Upper lobe of left lung (tissue), 6 donors: ENCODE measurements around the gene ASTN2. TPM values are rescaled to one million over a fixed set of nuclear protein-coding genes. Genes with fewer than 3 reads are reported as not detected.

Experiments used
- ATAC-seq, 2 donors: fragments of 200-7000 bp; cut with Tn5 transposase; one replicate each; pipeline ENCODE4 v1.9.1; 2022; ENCODE audit warnings: mild to moderate bottlenecking in 2 of 2, moderate library complexity in 2 of 2; ENCODE audit not compliant: low FRiP score in 2 of 2
- DNase-seq, 2 donors: peaks; one replicate each; pipeline ENCODE4 v3.0.0-alpha.2; 2019 to 2020
- H3K27ac ChIP-seq, 4 donors: fragments of 200-600 bp; sonication (generic); one replicate each; pipeline ENCODE4 v1.5.1; 2016 to 2019
- H3K27me3 ChIP-seq, 4 donors: fragments of 200-600 bp; sonication (generic); one replicate each; pipeline ENCODE4 v1.5.1; 2017 to 2019
- H3K36me3 ChIP-seq, 4 donors: fragments of 200-600 bp; sonication (generic); one replicate each; pipeline ENCODE4 v1.5.1; 2016 to 2019
- H3K4me1 ChIP-seq, 4 donors: fragments of 200-600 bp; sonication (generic); one replicate each; pipeline ENCODE4 v1.5.1; 2018 to 2019
- H3K4me3 ChIP-seq, 4 donors: fragments of 200-600 bp; sonication (generic); one replicate each; pipeline ENCODE4 v1.5.1; 2017 to 2019; ENCODE audit warnings: mild to moderate bottlenecking in 2 of 4, moderate library complexity in 1 of 4
- H3K9me3 ChIP-seq, 4 donors: fragments of 200-600 bp; sonication (generic); one replicate each; pipeline ENCODE4 v1.5.1; 2018 to 2019
- EP300 ChIP-seq, 4 donors: sonication (generic); formaldehyde crosslinking; IDR thresholded peaks; one replicate each; pipeline ENCODE4 v1.5.1; 2017; ENCODE audit warnings: antibody characterized with exemption in 4 of 4, control low read depth in 2 of 4
- POLR2A ChIP-seq, 4 donors: fragments of 450-650 bp; IDR thresholded peaks; one replicate each; pipeline ENCODE4 v1.5.1; 2016 to 2017; ENCODE audit warnings: antibody characterized with exemption in 4 of 4, mild to moderate bottlenecking in 2 of 4
- POLR2AphosphoS5 ChIP-seq, 2 donors: sonication (generic); formaldehyde crosslinking; IDR thresholded peaks; one replicate each; pipeline ENCODE4 v1.5.1; 2017; ENCODE audit warnings: antibody characterized with exemption in 2 of 2
- WGBS, 2 donors: methylation state at CpG; one replicate each; pipeline ENCODE4 v1.1.5; 2017 to 2018; 5-methylcytosine and 5-hydroxymethylcytosine counted together
- total RNA-seq, 6 donors: library from RNA; depleted of rRNA in 4 of 6; stranded (reverse); fragments of >200 nt in 4 of 6; gene quantifications; one replicate each; pipeline versions ENCODE4 v1.1.0 to v1.2.1, GENCODE V29; 2016 to 2021
- TF ChIP-seq, protein P1 (sequence below), 6 experiments: fragments of 450-650 bp in 4 of 6; fragments of 200-600 bp in 2 of 6; sonication (generic) in 2 of 6; IDR thresholded peaks; one replicate each; pipeline ENCODE4 v1.5.1; 2016 to 2019; ENCODE audit warnings: antibody characterized with exemption in 6 of 6
- donor health status: DM: no; HTN: no; CAD: no; lungs with moderate emphysema.
- donor health status: DM: no; HTN: yes; CAD: no; lungs with severe emphysema.

ASTN2 gene
- total RNA-seq, 6 donors from 2014 or later = 2.0 to 7.5 (median 3.4) TPM

DNA sequence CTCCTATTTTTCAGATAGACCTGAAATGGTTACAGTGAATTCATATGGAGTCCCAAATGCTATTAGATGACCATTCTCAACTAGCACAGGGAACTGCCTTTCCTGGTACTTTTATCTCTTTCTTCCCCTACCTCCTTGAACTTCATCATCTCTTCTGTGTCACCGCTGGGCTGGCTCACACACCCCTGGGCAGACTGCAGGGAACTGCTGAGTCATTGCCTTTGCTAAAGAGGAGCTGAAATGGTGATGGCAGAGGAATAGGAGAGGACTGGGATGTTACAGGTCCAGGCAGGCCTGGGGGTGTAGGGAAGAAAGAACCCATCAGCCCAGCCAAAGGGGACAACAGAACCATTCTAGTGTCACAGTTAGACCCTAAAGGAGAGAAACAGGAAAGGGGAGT lies 322.3 kb downstream of the ASTN2 start:
- ATAC-seq = no peak
- WGBS, 2 donors = 0 to 48% methylated on average over 1 of the region's 1 CpG
- H3K4me3 ChIP-seq = no peak overlapping the region
- no peaks in the 10 kb centered on the region for H3K4me1 ChIP-seq
- TF ChIP-seq, protein P1, sequence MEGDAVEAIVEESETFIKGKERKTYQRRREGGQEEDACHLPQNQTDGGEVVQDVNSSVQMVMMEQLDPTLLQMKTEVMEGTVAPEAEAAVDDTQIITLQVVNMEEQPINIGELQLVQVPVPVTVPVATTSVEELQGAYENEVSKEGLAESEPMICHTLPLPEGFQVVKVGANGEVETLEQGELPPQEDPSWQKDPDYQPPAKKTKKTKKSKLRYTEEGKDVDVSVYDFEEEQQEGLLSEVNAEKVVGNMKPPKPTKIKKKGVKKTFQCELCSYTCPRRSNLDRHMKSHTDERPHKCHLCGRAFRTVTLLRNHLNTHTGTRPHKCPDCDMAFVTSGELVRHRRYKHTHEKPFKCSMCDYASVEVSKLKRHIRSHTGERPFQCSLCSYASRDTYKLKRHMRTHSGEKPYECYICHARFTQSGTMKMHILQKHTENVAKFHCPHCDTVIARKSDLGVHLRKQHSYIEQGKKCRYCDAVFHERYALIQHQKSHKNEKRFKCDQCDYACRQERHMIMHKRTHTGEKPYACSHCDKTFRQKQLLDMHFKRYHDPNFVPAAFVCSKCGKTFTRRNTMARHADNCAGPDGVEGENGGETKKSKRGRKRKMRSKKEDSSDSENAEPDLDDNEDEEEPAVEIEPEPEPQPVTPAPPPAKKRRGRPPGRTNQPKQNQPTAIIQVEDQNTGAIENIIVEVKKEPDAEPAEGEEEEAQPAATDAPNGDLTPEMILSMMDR (IDR thresholded peaks at IDR 0.05) = no peak
- no peak for TF ChIP-seq EP300 (IDR thresholded peaks at IDR 0.05)
- no peak for TF ChIP-seq POLR2AphosphoS5 (IDR thresholded peaks at IDR 0.05)
- TF ChIP-seq POLR2A (IDR thresholded peaks at IDR 0.05) = no peak
- no peak overlapping the region for H3K27ac ChIP-seq
- no peak for DNase-seq
- H3K27me3 ChIP-seq = no peaks in the 10 kb centered on the region
- no peaks in the 10 kb centered on the region for H3K36me3 ChIP-seq
- H3K9me3 ChIP-seq = no peaks in the 10 kb centered on the region

DNA sequence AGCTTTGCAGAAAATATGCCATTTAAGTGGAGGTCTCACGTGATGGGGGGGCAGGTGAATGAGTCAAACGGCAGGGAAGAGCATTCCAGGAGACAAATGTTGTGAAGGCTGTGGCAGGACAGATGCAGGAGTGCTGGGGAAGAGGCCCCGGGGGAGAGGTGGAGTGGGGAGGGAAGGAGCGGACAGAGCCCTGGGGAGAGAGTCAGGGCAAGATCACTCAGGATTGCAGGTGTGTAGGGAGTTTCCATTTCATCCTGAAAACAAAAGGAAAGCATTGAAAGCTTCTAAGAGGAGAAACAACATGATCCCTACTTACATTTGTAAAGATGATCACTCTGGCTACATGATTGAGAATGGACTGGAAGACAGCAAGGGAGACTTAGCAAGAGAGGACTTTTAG lies 323.3 kb downstream of the ASTN2 start:
- Histone ChIP-seq H3K27me3 (no peaks in the 10 kb centered on the region), H3K4me3 (no peak overlapping the region), H3K27ac (no peak overlapping the region), H3K36me3 (no peaks in the 10 kb centered on the region), H3K9me3 (no peaks in the 10 kb centered on the region), H3K4me1 (no peaks in the 10 kb centered on the region)
- ATAC-seq = no peak
- no peak for DNase-seq
- 45 to 55% methylated on average over 4 of the region's 4 CpGs for WGBS, 2 donors
- TF ChIP-seq POLR2AphosphoS5 (IDR thresholded peaks at IDR 0.05) (no peak), POLR2A (IDR thresholded peaks at IDR 0.05) (no peak), EP300 (IDR thresholded peaks at IDR 0.05) (no peak)
- TF ChIP-seq, protein P1 (IDR thresholded peaks at IDR 0.05) = no peak

DNA sequence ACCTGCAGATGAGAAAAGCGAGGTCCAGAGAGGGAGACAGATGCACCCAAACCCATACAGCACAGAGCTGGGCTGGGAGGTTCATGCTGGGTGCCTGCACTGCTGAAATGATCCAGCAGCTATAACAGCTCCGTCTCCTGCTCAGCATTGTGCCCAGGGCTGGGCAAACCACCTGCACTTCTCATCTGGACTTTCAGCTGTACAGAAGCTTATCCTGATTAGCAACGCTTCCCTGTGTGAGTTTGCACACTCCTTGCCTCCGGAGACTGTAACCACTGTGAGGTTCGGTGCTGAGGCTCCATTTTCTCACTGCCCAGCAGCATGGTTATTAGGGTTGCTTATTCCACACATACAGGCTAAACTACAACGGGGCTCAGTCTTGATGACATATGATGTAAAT lies 326.1 kb downstream of the ASTN2 start:
- no peak for ATAC-seq
- 79 to 87% methylated on average over 6 of the region's 6 CpGs for WGBS, 2 donors

DNA sequence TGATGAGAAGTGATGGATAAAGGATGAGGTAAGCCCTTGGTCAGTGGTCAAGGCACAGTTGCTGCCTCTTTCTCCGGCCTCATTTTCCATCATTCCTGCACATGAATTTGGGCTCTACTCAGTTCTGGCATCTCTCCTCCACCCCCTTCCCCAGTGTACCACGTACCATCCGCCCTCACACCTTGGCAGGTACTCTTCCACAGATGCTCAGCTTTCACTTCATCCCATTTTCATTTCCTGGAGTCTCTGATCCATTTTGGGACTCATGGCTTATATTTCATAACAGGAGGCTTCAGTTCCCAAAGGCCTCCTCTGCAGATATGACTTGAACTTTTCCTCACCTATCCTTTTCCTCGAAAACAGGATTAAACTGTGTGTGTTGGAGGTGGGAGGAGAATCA lies 326.7 kb downstream of the ASTN2 start:
- Histone ChIP-seq H3K4me3 (no peak overlapping the region), H3K4me1 (no peaks in the 10 kb centered on the region), H3K9me3 (no peaks in the 10 kb centered on the region), H3K27ac (no peak overlapping the region), H3K27me3 (no peaks in the 10 kb centered on the region), H3K36me3 (no peaks in the 10 kb centered on the region)
- ATAC-seq = no peak
- TF ChIP-seq, protein P1 (IDR thresholded peaks at IDR 0.05) = no peak
- TF ChIP-seq EP300 (IDR thresholded peaks at IDR 0.05) = no peak
- no peak for TF ChIP-seq POLR2A (IDR thresholded peaks at IDR 0.05)
- TF ChIP-seq POLR2AphosphoS5 (IDR thresholded peaks at IDR 0.05) = no peak
- no peak for DNase-seq
- WGBS, 2 donors = 57 to 65% methylated on average over 4 of the region's 4 CpGs

More for the DNA sequence above, 326.1 kb downstream of the ASTN2 start:
- no peak overlapping the region for H3K4me3 ChIP-seq
- H3K27ac ChIP-seq = no peak overlapping the region
- no peaks in the 10 kb centered on the region for H3K4me1 ChIP-seq
- no peak for DNase-seq
- no peaks in the 10 kb centered on the region for H3K36me3 ChIP-seq
- H3K27me3 ChIP-seq = no peaks in the 10 kb centered on the region
- TF ChIP-seq EP300 (IDR thresholded peaks at IDR 0.05) (no peak), POLR2A (IDR thresholded peaks at IDR 0.05) (no peak), POLR2AphosphoS5 (IDR thresholded peaks at IDR 0.05) (no peak)
- TF ChIP-seq, protein P1 (IDR thresholded peaks at IDR 0.05) = no peak
- no peaks in the 10 kb centered on the region for H3K9me3 ChIP-seq

DNA sequence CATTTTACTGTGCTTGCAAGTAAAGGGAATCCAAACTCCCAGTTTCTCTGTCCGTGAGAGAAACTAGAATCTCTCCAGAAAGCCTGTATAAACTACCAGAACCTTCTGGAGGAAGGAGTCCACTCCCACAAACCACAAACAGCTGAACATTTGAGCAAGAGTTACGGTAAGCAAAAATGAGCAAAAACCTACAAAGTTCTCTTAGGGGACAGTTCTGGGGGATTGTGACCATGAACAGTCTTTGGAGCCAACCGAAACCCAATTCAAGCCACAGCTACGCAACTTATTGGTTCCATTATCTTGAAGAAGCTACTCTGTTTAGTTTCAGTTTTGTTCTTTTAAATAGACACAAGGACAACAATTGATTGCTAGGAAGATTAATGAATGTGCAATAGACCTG lies 330.6 kb downstream of the ASTN2 start:
- ATAC-seq = no peak
- Histone ChIP-seq H3K4me3 (no peak overlapping the region), H3K36me3 (no peaks in the 10 kb centered on the region), H3K27ac (no peak overlapping the region), H3K27me3 (no peaks in the 10 kb centered on the region), H3K4me1 (no peaks in the 10 kb centered on the region), H3K9me3 (no peaks in the 10 kb centered on the region)
- DNase-seq = no peak
- TF ChIP-seq, protein P1 (IDR thresholded peaks at IDR 0.05) = no peak
- WGBS, 2 donors = 71 to 74% methylated on average over 4 of the region's 4 CpGs
